OCI-LY7 (cell line): ENCODE results near the gene ERICH3. TPM values are rescaled to one million over a fixed set of nuclear protein-coding genes. Genes with fewer than 3 reads are reported as not detected.

Experiments used
- BruUV-seq: library from RNA; stranded (reverse); fragments of 400-500 nt; replicated peaks from 2 replicates; lab custom pipeline; 2021; lab: Mats Ljungman, UMichigan
- CTCF ChIA-PET: fragments of 300-600 bp; sonication (Branson Sonifier 250); formaldehyde crosslinking; loops from one replicate; lab custom pipeline; 2022; ENCODE audit warnings: antibody characterized with exemption; ENCODE audit not compliant: unreplicated experiment; lab: Charles Lee
- POLR2A ChIA-PET: fragments of 300-600 bp; sonication (Branson Sonifier 250); formaldehyde crosslinking; loops from one replicate; lab custom pipeline; 2022; ENCODE audit warnings: antibody characterized with exemption; lab: Charles Lee
- DNase-seq: peaks from one replicate; pipeline ENCODE4 v3.0.0-alpha.2; 2015; ENCODE audit warnings: low spot score
- H2AFZ ChIP-seq: fragments of 200-600 bp; sonication (generic), shearing (Covaris generic); 2 replicates; pipeline ENCODE4 v1.6.1; 2014; ENCODE audit warnings: mild to moderate bottlenecking, antibody characterized with exemption, low read length, moderate library complexity
- H3K27ac ChIP-seq: fragments of 200-600 bp; sonication (generic); 2 replicates; pipeline ENCODE4 v1.5.1; 2014; ENCODE audit warnings: mixed run types, low read depth, mild to moderate bottlenecking, moderate library complexity, low read length, inconsistent platforms; ENCODE audit not compliant: poor library complexity, severe bottlenecking
- H3K36me3 ChIP-seq: fragments of 200-600 bp; sonication (generic); 2 replicates; pipeline ENCODE4 v1.6.1; 2014; ENCODE audit warnings: mild to moderate bottlenecking, antibody characterized with exemption, low read length, moderate library complexity, mixed read lengths; ENCODE audit not compliant: insufficient read depth
- H3K4me1 ChIP-seq: fragments of 200-600 bp; sonication (generic); 2 replicates; pipeline ENCODE4 v1.5.1; 2014; ENCODE audit warnings: mild to moderate bottlenecking, low read length; ENCODE audit not compliant: insufficient read depth, poor library complexity, severe bottlenecking
- H3K4me2 ChIP-seq: fragments of 200-600 bp; sonication (generic); 2 replicates; pipeline ENCODE4 v1.6.1; 2014; ENCODE audit warnings: mild to moderate bottlenecking, low read length
- H3K4me3 ChIP-seq: fragments of 200-600 bp; sonication (generic); 2 replicates; pipeline ENCODE4 v1.5.1; 2014; ENCODE audit warnings: mild to moderate bottlenecking, low read depth, low read length; ENCODE audit not compliant: poor library complexity, severe bottlenecking
- H3K79me2 ChIP-seq: fragments of 200-600 bp; sonication (generic); 2 replicates; pipeline ENCODE4 v1.6.1; 2016; ENCODE audit warnings: low read depth, mild to moderate bottlenecking, low read length, moderate library complexity, mixed read lengths; ENCODE audit not compliant: insufficient read depth
- H3K9me2 ChIP-seq: fragments of 200-600 bp; sonication (generic); 2 replicates; pipeline ENCODE4 v1.6.1; 2016; ENCODE audit warnings: mild to moderate bottlenecking, low read length, mixed read lengths; ENCODE audit not compliant: insufficient read depth
- H3K9me3 ChIP-seq: fragments of 200-600 bp; sonication (generic); 2 replicates; pipeline ENCODE4 v1.6.1; 2014; ENCODE audit warnings: mild to moderate bottlenecking, mixed run types, low read length, mixed read lengths
- H4K20me1 ChIP-seq: fragments of 200-600 bp; sonication (generic); 2 replicates; pipeline ENCODE4 v1.6.1; 2014; ENCODE audit warnings: mild to moderate bottlenecking, antibody characterized with exemption, low read length, moderate library complexity, mixed read lengths; ENCODE audit not compliant: insufficient read depth
- CTCF ChIP-seq: fragments of 200-600 bp; sonication (generic); conservative IDR thresholded peaks from 2 replicates; pipeline ENCODE4 v1.5.1; 2014; ENCODE audit warnings: mild to moderate bottlenecking, antibody characterized with exemption, low read length, moderate library complexity, mixed read lengths
- EZH2phosphoT487 ChIP-seq: fragments of 200-600 bp; sonication (generic); IDR thresholded peaks from 2 replicates; pipeline ENCODE4 v1.6.1; 2018; ENCODE audit warnings: low read depth, borderline replicate concordance, mild to moderate bottlenecking, mixed run types, antibody characterized with exemption, low read length, moderate library complexity, mixed read lengths
- intact Hi-C: fragments of 100-400 bp; cut with micrococcal nuclease; formaldehyde crosslinking; loops from one replicate; pipeline ENCODE4 v1.10.0; 2022; ENCODE audit not compliant: unreplicated experiment
- total RNA-seq, 2 experiments: library from RNA; depleted of rRNA in 1 of 2; stranded (reverse); fragments of >200 nt in 1 of 2; shearing (Covaris generic) in 1 of 2; gene quantifications; 2 replicates each; pipeline ENCODE4 v1.2.3, GENCODE V29; 2014 to 2022

The ERICH3 gene
- total RNA-seq, 2 experiments from 2014 or later, result not detected

- Histone ChIP-seq H4K20me1 (no peaks in the 10 kb centered on the region), H3K9me2 (no peaks in the 10 kb centered on the region), H3K9me3 (no peaks in the 10 kb centered on the region), H3K4me3 (no peak overlapping the region), H3K27ac (no peak overlapping the region), H3K36me3 (peaks cover 73% of the 10 kb centered on the region), H3K4me2 (no peak overlapping the region), H3K4me1 (no peaks in the 10 kb centered on the region), H3K79me2 (no peaks in the 10 kb centered on the region), H2AFZ (no peak overlapping the region)
- ChIA-PET CTCF (no interaction called here), POLR2A (interaction anchor here (0.7 to 1.5 kb wide), 3 partner anchors 9 to 18 kb away, joined by 3 to 5 read pairs (median 5); partner anchors contain the start of genes CRYZ and TYW3)
- TF ChIP-seq EZH2phosphoT487 (no peak), CTCF (no peak)
- BruUV-seq, result no TSS peak
- DNase-seq, result no peak
- intact Hi-C loops, result no loop called here
Observed at GRCh38 chr1:74714429-74715235, 41.0 kb upstream of the ERICH3 start.

GRCh38 chr1:74713849-74714248 lies 40.3 kb upstream of the ERICH3 start:
- DNase-seq, result no peak
- H3K4me3 ChIP-seq, result no peak overlapping the region
- no peak overlapping the region for H2AFZ ChIP-seq
- intact Hi-C loops, result no loop called here
- no peaks in the 10 kb centered on the region for H3K9me2 ChIP-seq
- H3K79me2 ChIP-seq, result no peaks in the 10 kb centered on the region
- H4K20me1 ChIP-seq, result no peaks in the 10 kb centered on the region
- H3K27ac ChIP-seq, result no peak overlapping the region
- ChIA-PET POLR2A (interaction anchor here (1.5 kb wide), 1 partner anchor 19 kb away, joined by 5 read pairs; the partner anchor contains the start of genes CRYZ and TYW3), CTCF (no interaction called here)
- H3K4me1 ChIP-seq, result no peaks in the 10 kb centered on the region
- peaks cover 75% of the 10 kb centered on the region for H3K36me3 ChIP-seq
- no peak overlapping the region for H3K4me2 ChIP-seq
- no peaks in the 10 kb centered on the region for H3K9me3 ChIP-seq
- no peak for TF ChIP-seq EZH2phosphoT487
- TF ChIP-seq CTCF, result no peak
- BruUV-seq, result no TSS peak

- CTCF ChIA-PET, result no interaction called here
- BruUV-seq, result no TSS peak
Observed at GRCh38 chr1:74712881-74713280, 39.3 kb upstream of the ERICH3 start.

More at GRCh38 chr1:74712881-74713280, 39.3 kb upstream of the ERICH3 start:
- TF ChIP-seq EZH2phosphoT487 (no peak), CTCF (no peak)
- H3K36me3 ChIP-seq, result peaks cover 71% of the 10 kb centered on the region
- H3K9me3 ChIP-seq, result no peaks in the 10 kb centered on the region
- DNase-seq, result no peak
- no peak overlapping the region for H3K27ac ChIP-seq
- POLR2A ChIA-PET, result interaction anchor here (1.1 to 1.2 kb wide), 2 partner anchors 9 to 11 kb away, joined by 3 read pairs; no protein-coding TSS in a partner anchor
- no peaks in the 10 kb centered on the region for H3K9me2 ChIP-seq
- H4K20me1 ChIP-seq, result no peaks in the 10 kb centered on the region
- H3K4me2 ChIP-seq, result no peak overlapping the region
- no peaks in the 10 kb centered on the region for H3K4me1 ChIP-seq
- no peaks in the 10 kb centered on the region for H3K79me2 ChIP-seq
- intact Hi-C loops, result no loop called here
- H2AFZ ChIP-seq, result no peak overlapping the region
- no peak overlapping the region for H3K4me3 ChIP-seq
